Duodenal mucosa (tissue), 2 donors: ENCODE results near the gene NSMCE1.
A peak's percentile ranks its signal among the peaks of the same experiment; 100 is the strongest.
"Not testable (repeated sequence)": the region's sequence is repeated elsewhere in the genome, so short reads cannot be mapped to it uniquely, and the experiment has no call there.

ENCODE experiments used
- H3K27ac ChIP-seq: one replicate; pipeline ENCODE4 v1.7.0; 2013; ENCODE audit warnings: low read depth, low read length
- H3K27me3 ChIP-seq, 2 donors: one replicate each; pipeline ENCODE4 v1.7.0; 2013; ENCODE audit warnings: low read length in 2 of 2, control low read depth in 1 of 2; ENCODE audit not compliant: insufficient read depth in 2 of 2, control insufficient read depth in 1 of 2
- H3K36me3 ChIP-seq, 2 donors: one replicate each; pipeline ENCODE4 v1.7.0; 2013; ENCODE audit warnings: low read length in 2 of 2, control low read depth in 1 of 2; ENCODE audit not compliant: insufficient read depth in 2 of 2, control insufficient read depth in 1 of 2
- H3K4me1 ChIP-seq, 2 donors: one replicate each; pipeline ENCODE4 v1.7.0; 2013; ENCODE audit warnings: low read length in 2 of 2, control low read depth in 1 of 2; ENCODE audit not compliant: insufficient read depth in 2 of 2, control insufficient read depth in 1 of 2
- H3K4me3 ChIP-seq, 2 donors: one replicate each; pipeline ENCODE4 v1.7.0; 2013; ENCODE audit warnings: low read length in 2 of 2, low read depth in 1 of 2
- H3K9ac ChIP-seq, 2 donors: one replicate each; pipeline ENCODE4 v1.7.0; 2013; ENCODE audit warnings: low read length in 2 of 2, low read depth in 1 of 2
- H3K9me3 ChIP-seq, 2 donors: one replicate each; pipeline ENCODE4 v1.7.0; 2013; ENCODE audit warnings: low read length in 2 of 2, control low read depth in 1 of 2; ENCODE audit not compliant: control insufficient read depth in 1 of 2

The NSMCE1 gene

GRCh38 chr16:27272076-27272475, 3.5 kb upstream of the NSMCE1 start:
- H3K9me3 ChIP-seq, result no peaks in the 10 kb centered on the region
- H3K4me1 ChIP-seq, result peaks cover 12 to 20% of the 10 kb centered on the region in 2 donors
- H3K27me3 ChIP-seq, result no peaks in the 10 kb centered on the region
- H3K4me3 ChIP-seq, result no peak overlapping the region
- H3K27ac ChIP-seq, result no peak overlapping the region
- H3K36me3 ChIP-seq, result no peaks in the 10 kb centered on the region
- H3K9ac ChIP-seq, result no peak overlapping the region

DNA sequence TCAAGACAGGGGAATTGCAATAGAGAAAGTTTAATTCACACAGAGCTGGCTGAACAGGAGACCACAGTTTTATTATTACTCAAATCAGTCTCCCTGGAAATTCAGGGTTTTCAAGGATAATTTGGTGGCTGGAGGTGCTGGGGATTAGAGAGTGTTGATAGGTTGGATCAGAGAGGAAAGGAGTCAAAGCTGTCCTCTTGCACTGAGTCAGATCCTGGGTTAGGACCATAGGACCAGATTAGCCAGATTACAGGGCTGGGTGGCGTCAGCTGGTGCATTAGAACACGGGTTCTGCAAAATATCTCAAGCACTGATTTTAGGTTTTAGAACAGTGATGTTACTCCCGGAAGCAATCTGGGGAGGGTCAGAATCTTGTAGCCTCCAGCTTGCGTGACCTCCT, 1.8 kb upstream of the NSMCE1 start:
- peaks cover 12 to 20% of the 10 kb centered on the region in 2 donors for H3K4me1 ChIP-seq
- no peak overlapping the region for H3K9ac ChIP-seq
- no peak overlapping the region for H3K4me3 ChIP-seq
- no peaks in the 10 kb centered on the region for H3K27me3 ChIP-seq
- no peaks in the 10 kb centered on the region for H3K9me3 ChIP-seq
- H3K27ac ChIP-seq, result no peak overlapping the region
- no peaks in the 10 kb centered on the region for H3K36me3 ChIP-seq

DNA sequence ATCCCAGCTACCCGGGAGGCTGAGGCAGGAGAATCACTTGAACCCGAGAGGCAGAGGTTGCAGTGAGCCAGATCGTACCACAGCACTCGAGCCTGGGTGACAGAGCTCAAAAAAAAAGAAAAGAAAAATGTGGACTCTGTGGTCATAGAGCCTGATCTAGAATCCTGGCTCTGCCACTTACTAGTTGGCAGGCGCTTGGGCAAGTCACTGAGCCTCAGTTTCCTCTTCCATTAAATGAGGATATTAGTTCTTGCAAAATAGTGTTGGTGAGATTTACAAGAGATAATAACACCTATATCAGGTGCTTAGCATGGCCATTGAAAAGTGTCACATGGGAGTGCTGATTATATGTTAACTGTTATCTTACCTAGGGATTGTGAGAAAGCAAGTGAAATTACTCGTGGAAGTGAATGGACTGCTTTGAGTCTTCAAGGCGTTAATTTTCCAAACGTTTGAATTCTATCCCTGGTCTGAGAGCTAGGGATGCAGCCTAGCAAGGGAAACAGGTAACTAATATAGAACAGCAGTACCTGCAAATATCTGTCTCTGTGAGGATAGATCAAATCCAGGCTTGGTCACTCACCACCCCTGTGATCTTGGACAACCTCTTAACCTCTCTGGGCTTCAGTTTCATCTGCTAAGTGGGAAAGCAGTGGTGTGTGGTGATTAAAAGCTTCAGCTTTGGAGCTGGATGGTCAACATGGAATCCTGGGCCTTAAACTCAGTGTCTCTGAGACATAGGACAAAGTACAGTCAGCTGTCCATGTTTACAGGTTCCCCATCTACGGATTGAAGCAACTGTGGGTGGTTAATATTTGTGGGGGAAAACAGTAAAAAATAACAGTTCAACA, 953 bp upstream of the NSMCE1 start:
- Histone ChIP-seq H3K9me3 (no peaks in the 10 kb centered on the region), H3K27me3 (no peaks in the 10 kb centered on the region), H3K36me3 (no peaks in the 10 kb centered on the region), H3K27ac (no peak overlapping the region), H3K4me1 (peaks cover 12 to 20% of the 10 kb centered on the region in 2 donors), H3K9ac (peak overlapping the region in 1 of 2 donors; percentile 75), H3K4me3 (peak overlapping the region; percentile 84 to 98)

DNA sequence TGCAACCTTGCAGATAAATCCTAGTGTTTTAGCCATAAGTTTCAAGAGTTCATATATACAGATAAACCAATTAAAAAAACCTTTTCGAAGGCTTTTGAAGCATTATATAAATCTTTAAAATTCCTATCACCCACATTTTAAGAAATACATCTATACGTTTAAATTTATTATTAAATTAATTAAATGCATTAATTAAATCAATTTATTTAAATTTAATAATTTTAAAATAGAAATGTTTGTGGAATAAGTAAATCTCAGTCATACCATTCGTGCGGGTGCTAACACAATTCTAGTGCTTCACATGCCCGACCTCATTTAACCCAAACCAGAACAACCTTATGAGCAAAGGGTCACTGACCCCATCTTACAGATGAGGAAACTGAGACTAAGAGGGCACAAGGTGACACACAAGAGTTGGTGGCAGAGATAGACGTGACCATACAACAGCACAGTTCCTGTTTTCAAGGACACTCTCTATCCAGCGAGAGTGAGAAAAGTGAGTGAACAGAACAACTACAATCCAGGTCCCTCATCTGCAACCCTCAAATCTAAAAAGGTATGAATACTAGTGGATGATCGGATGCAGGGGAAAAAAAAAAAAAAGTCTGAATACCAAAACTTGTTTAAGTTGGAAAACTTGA, 1.4 kb downstream of the NSMCE1 start:
- H3K9me3 ChIP-seq, result no peaks in the 10 kb centered on the region
- H3K27ac ChIP-seq, result no peak overlapping the region
- no peaks in the 10 kb centered on the region for H3K36me3 ChIP-seq
- H3K4me1 ChIP-seq, result peaks cover 6 to 9% of the 10 kb centered on the region in 2 donors
- H3K9ac ChIP-seq, result no peak overlapping the region
- H3K27me3 ChIP-seq, result no peaks in the 10 kb centered on the region
- no peak overlapping the region for H3K4me3 ChIP-seq

DNA sequence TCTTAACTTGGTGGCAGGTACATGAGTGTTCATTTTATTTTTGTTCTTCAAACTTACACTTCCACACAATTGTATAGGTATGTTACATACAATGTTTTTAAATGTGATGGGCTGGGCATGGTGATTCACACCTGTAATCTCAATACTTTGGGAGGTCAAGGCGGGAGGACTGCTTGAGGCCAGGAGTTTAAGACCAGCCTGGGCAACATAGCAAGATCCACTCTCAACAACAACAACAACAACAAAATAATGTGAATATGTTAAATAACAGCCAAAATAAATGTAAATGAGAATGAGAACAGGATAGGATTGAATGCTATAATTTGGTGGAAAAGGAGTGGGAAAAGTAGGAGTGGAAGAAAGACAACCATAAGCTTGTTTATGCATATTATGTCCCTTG, 2.6 kb downstream of the NSMCE1 start:
- Histone ChIP-seq H3K9ac (no peak overlapping the region), H3K4me3 (no peak overlapping the region), H3K4me1 (peaks cover 6 to 9% of the 10 kb centered on the region in 2 donors), H3K27ac (no peak overlapping the region), H3K27me3 (no peaks in the 10 kb centered on the region), H3K9me3 (no peaks in the 10 kb centered on the region), H3K36me3 (no peaks in the 10 kb centered on the region)

- no peaks in the 10 kb centered on the region for H3K9me3 ChIP-seq
- H3K27me3 ChIP-seq, result no peaks in the 10 kb centered on the region
- H3K36me3 ChIP-seq, result no peaks in the 10 kb centered on the region
- H3K27ac ChIP-seq, result no peak overlapping the region
- H3K4me3 ChIP-seq, result no peak overlapping the region
- peaks cover under 1 to 3% of the 10 kb centered on the region in 2 donors for H3K4me1 ChIP-seq
- H3K9ac ChIP-seq, result no peak overlapping the region
Measured at GRCh38 chr16:27264151-27264550, 4.4 kb downstream of the NSMCE1 start.

DNA sequence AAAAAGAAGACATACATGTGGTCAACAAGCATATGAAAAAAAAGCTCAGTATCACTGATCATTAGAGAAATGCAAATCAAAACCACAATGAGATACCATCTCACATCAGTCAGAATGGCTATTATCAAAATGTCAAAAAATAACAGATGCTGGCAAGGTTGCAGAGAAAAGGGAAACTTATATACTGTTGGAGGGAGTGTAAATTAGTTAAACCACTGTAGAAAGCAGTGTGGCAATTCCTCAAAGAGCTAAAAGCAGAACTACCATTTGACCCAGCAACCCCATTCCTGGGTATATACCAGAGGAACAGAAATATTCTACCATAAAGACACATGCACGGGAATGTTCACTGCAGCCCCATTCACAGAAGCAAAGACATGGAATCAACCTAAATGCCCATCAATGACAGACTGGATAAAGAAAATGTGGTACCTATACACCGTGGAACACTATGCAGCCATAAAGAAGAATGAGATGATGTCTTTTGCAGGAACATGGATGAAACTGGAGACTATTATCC, 5.6 kb downstream of the NSMCE1 start:
- not testable (repeated sequence) for H3K36me3 ChIP-seq

DNA sequence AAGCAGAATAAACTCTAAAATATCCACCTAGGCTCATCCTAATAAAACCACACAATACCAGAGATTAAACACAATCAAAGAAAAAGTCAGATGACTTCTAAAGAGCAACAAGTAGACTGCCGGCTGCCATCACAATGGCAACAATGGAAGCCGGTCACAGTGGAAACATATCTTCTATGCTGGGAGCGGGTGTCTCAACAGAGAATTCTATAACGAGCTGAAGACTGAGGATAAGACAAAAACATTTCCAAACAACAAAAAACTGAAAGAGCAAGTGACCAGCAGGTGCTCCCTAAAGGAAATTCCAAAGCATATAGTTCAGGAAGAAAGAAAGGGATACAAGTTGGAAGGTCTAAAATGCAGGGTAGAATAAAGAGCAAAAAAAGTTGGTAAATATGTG, 8.9 kb downstream of the NSMCE1 start:
- Histone ChIP-seq H3K9ac (no peak overlapping the region), H3K4me1 (no peaks in the 10 kb centered on the region), H3K9me3 (no peaks in the 10 kb centered on the region), H3K4me3 (no peak overlapping the region), H3K27ac (no peak overlapping the region), H3K27me3 (no peaks in the 10 kb centered on the region), H3K36me3 (peaks cover 5 to 16% of the 10 kb centered on the region in 2 donors)

More for the DNA sequence above, 5.6 kb downstream of the NSMCE1 start:
- not testable (repeated sequence) for H3K9me3 ChIP-seq, H3K27me3 ChIP-seq, H3K27ac ChIP-seq, H3K4me3 ChIP-seq, H3K4me1 ChIP-seq, H3K9ac ChIP-seq

DNA sequence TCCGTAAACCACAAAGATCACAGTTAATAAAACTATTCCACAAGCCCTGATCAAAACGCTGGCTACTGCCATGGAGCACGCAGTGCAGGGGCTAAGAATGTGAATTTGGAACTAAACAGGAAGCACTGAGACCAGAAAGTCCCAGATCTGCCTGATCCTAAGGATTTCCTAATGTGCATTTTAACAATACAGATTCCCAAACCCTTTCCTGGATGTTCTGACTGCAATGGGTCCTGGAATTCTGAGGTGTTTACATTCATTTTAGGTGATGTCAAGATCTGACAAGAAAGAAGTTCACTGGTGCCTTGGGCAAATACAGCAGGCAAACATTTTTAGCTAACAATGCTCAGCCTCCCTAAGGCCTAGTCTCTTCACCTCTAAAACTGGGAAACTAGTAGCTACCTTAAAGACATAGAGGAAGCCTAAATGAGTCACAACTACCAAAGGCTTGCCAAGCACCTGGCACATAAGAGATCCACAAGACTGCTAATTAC, 10.3 kb downstream of the NSMCE1 start:
- H3K9me3 ChIP-seq, result no peaks in the 10 kb centered on the region
- no peaks in the 10 kb centered on the region for H3K27me3 ChIP-seq
- H3K27ac ChIP-seq, result no peak overlapping the region
- no peak overlapping the region for H3K4me3 ChIP-seq
- H3K36me3 ChIP-seq, result peaks cover 5 to 16% of the 10 kb centered on the region in 2 donors
- H3K4me1 ChIP-seq, result peaks cover 6 to 12% of the 10 kb centered on the region in 2 donors
- H3K9ac ChIP-seq, result no peak overlapping the region

DNA sequence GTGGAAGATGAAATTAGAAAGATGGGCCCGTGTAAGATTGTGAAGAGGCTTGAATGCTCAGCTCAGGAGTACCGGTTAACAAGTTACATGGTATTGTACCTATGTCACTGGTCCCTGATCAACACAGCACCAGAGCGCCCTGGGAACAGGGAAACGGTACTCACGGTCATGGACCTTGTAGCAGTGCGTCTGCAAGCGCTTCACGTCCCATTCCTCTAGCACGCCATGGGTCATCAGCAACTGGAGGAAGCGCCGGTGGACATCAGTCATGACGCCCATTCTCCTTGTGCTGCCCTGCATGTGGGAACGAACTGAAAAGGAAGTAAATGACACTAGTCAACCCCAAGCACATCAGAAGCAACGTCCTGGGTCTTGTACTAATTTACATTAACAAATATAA, 11.3 kb downstream of the NSMCE1 start:
- Histone ChIP-seq H3K27me3 (no peaks in the 10 kb centered on the region), H3K27ac (no peak overlapping the region), H3K4me3 (no peak overlapping the region), H3K9ac (no peak overlapping the region), H3K9me3 (no peaks in the 10 kb centered on the region), H3K36me3 (peaks cover 5 to 16% of the 10 kb centered on the region in 2 donors), H3K4me1 (peaks cover 6 to 15% of the 10 kb centered on the region in 2 donors)
